Lung (tissue), 12 donors: ENCODE measurements around the gene FNDC10. TPM values are rescaled to one million over a fixed set of nuclear protein-coding genes. Genes with fewer than 3 reads are reported as not detected.

ENCODE experiments used
- ATAC-seq: fragments of 200-7000 bp; cut with Tn5 transposase; one replicate; pipeline ENCODE4 v1.9.1; 2020; ENCODE audit warnings: moderate number of reproducible peaks; ENCODE audit not compliant: insufficient read depth, low FRiP score
- DNase-seq, 3 donors: peaks; one replicate each; pipeline ENCODE4 v3.0.0-alpha.2; 2013 to 2017
- H3K27ac ChIP-seq, 2 donors: one replicate each; pipeline ENCODE4 v1.5.1; 2013; ENCODE audit warnings: mild to moderate bottlenecking in 2 of 2, moderate library complexity in 2 of 2, control low read depth in 1 of 2, inconsistent platforms in 1 of 2, low read depth in 1 of 2, low read length in 1 of 2
- H3K27me3 ChIP-seq, 3 donors: one replicate each; pipeline ENCODE4 v1.5.1; 2013; ENCODE audit warnings: low read length in 2 of 3; ENCODE audit not compliant: control insufficient read depth in 3 of 3, insufficient read depth in 3 of 3
- H3K36me3 ChIP-seq, 4 donors: one replicate each; pipeline ENCODE4 v1.5.1; 2013; ENCODE audit warnings: low read length in 4 of 4, mild to moderate bottlenecking in 1 of 4, moderate library complexity in 1 of 4; ENCODE audit not compliant: control insufficient read depth in 4 of 4, insufficient read depth in 4 of 4
- H3K4me1 ChIP-seq, 5 donors: one replicate each; pipeline ENCODE4 v1.5.1; 2013; ENCODE audit warnings: low read length in 5 of 5, mild to moderate bottlenecking in 2 of 5, moderate library complexity in 1 of 5; ENCODE audit not compliant: control insufficient read depth in 5 of 5, insufficient read depth in 5 of 5
- H3K4me3 ChIP-seq: one replicate; pipeline ENCODE4 v1.5.1; 2013; ENCODE audit warnings: mild to moderate bottlenecking, control low read depth, moderate library complexity
- H3K9ac ChIP-seq, 2 donors: one replicate each; pipeline ENCODE4 v1.5.1; 2013; ENCODE audit warnings: low read length in 2 of 2, control low read depth in 1 of 2; ENCODE audit not compliant: insufficient read depth in 1 of 2
- H3K9me3 ChIP-seq, 4 donors: one replicate each; pipeline ENCODE4 v1.5.1; 2013; ENCODE audit warnings: low read length in 3 of 4, mild to moderate bottlenecking in 1 of 4, moderate library complexity in 1 of 4; ENCODE audit not compliant: control insufficient read depth in 4 of 4, insufficient read depth in 3 of 4
- WGBS, 2 donors: extraction: QIAGEN DNeasy Blood & Tissue Kit; methylation state at CpG; one replicate each; pipeline ENCODE4 v1.1.7; 2013; 5-methylcytosine and 5-hydroxymethylcytosine counted together
- polyA plus RNA-seq, 2 donors: library from polyadenylated mRNA; stranded (reverse); fragments of 200-250 nt; gene quantifications; one replicate each; pipeline ENCODE4 v1.2.1, GENCODE V29; 2013
- total RNA-seq, 2 donors: library from RNA; depleted of rRNA in 1 of 2; stranded (reverse); fragments of >200 nt in 1 of 2; gene quantifications; one replicate each; pipeline ENCODE4 v1.2.1, GENCODE V29; 2014 to 2021
- TF ChIP-seq, protein P1 (sequence below): IDR thresholded peaks from 2 replicates; pipeline ENCODE4 v1.5.1; 2012; ENCODE audit warnings: mild to moderate bottlenecking; ENCODE audit errors: control extremely low read depth, extremely low read depth
- donor health status: control.
- donor health status: control.
- donor health status: Bipolar disorder and iron deficiency.
- donor health status: healthy.
- donor health status: DM: yes; HTN: yes; CAD: no.

Gene FNDC10
- total and polyA plus RNA-seq, 4 donors, result 0.40 to 12.8 (median 6.6) TPM

DNA sequence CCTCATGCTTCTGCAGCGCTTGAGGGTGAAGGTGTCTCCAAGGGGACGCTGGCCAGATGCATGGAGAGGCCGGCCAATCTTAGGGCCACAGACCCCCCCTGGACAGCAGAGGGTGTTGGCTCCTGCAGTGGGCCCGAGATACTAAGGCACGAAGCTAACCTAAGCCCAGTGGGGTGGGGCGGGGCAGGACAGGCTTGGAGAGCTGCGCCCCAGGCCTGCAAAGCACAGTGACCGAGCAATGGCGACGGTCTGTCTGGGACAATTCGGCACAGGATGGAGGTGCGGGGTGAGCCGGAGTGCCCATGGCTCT lies 1.3 kb downstream of the FNDC10 start:
- no peak for ATAC-seq
- peaks cover 14 to 42% (median 28%) of the 10 kb centered on the region in 3 donors for H3K27me3 ChIP-seq

DNA sequence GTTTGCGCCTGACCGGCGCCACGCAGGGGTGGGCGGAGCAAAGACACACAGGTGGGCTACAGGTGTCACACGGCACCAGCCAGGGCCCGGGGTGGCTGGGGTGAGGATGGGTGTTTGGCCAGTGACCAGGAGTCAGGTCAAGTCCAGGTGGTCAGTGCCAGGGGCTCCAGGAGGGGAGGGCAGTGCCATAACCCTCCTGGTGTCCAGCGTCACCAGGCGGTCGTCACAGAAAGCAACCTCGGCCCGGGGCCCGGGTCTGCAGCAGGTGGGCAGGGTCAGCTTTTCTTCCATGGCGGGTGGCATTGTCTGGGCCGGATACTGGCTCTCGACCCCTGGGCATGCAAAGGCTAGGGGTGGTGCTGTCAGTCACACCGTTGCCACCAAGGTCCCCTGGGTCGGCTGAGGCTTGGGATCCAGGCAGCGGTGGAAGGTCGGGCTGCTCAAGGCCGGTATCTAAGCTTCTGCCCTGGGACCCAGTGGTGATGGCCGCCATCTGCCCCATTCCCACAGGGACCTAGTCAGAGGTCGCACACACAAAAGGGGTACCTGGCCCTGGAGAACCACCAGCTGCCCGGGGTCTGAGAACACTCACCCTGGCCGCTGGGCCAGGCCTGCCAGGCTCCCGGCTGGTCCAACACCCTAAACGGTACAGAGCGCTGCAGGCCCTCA lies 1.8 kb downstream of the FNDC10 start:
- H3K4me1 ChIP-seq, result peaks cover 0 to 22% (median 0%) of the 10 kb centered on the region in 5 donors
- DNase-seq, result no peak
- 86 to 95% methylated on average over 28 of the region's 28 CpGs for WGBS, 2 donors
- TF ChIP-seq, protein P1, sequence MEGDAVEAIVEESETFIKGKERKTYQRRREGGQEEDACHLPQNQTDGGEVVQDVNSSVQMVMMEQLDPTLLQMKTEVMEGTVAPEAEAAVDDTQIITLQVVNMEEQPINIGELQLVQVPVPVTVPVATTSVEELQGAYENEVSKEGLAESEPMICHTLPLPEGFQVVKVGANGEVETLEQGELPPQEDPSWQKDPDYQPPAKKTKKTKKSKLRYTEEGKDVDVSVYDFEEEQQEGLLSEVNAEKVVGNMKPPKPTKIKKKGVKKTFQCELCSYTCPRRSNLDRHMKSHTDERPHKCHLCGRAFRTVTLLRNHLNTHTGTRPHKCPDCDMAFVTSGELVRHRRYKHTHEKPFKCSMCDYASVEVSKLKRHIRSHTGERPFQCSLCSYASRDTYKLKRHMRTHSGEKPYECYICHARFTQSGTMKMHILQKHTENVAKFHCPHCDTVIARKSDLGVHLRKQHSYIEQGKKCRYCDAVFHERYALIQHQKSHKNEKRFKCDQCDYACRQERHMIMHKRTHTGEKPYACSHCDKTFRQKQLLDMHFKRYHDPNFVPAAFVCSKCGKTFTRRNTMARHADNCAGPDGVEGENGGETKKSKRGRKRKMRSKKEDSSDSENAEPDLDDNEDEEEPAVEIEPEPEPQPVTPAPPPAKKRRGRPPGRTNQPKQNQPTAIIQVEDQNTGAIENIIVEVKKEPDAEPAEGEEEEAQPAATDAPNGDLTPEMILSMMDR, result no peak
- no peak for ATAC-seq
- no peak overlapping the region for H3K27ac ChIP-seq
- peaks cover 14 to 42% (median 28%) of the 10 kb centered on the region in 3 donors for H3K27me3 ChIP-seq
- H3K36me3 ChIP-seq, result no peaks in the 10 kb centered on the region
- H3K9ac ChIP-seq, result no peak overlapping the region
- H3K4me3 ChIP-seq, result no peak overlapping the region
- no peaks in the 10 kb centered on the region for H3K9me3 ChIP-seq

More for the DNA sequence above, 1.3 kb downstream of the FNDC10 start:
- no peak for DNase-seq
- no peak overlapping the region for H3K27ac ChIP-seq
- peaks cover 0 to 22% (median 0%) of the 10 kb centered on the region in 5 donors for H3K4me1 ChIP-seq
- 82 to 88% methylated on average over 13 of the region's 13 CpGs for WGBS, 2 donors
- H3K9me3 ChIP-seq, result no peaks in the 10 kb centered on the region
- H3K9ac ChIP-seq, result no peak overlapping the region
- TF ChIP-seq, protein P1, result no peak
- H3K36me3 ChIP-seq, result no peaks in the 10 kb centered on the region
- H3K4me3 ChIP-seq, result no peak overlapping the region

DNA sequence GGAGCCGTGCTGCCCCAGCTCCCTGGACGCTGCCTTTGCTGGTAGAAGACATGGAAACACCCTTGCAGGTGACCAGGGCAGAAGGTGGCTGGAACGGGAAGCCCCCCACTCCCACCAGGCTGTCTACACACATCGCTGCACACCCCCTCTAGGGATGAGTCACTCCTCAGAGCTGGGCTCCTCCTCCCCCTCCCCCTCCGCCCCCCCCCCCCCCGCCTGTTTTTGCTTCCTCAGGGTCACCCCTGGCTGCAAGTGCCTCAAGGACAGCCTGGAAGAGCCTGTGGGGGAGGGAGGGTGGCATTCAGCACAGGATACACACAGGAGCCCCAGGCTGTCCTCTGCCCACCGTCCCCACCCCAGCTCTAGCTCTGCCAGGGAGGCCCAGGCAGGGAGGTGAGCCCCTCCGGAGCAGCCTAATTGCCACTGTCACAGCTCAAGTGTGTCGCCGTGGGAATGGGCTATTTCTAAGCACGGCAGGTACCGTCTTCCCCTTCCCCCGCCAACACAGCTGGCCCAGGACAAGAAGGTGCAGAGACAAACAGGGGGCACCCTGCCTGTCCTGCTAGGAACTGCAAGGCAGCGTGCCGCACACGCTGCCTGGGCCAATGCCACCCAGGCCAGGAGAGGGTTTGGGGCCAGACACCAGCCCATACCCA lies 2.5 kb downstream of the FNDC10 start:
- TF ChIP-seq, protein P1, result no peak
- no peaks in the 10 kb centered on the region for H3K9me3 ChIP-seq
- no peak overlapping the region for H3K27ac ChIP-seq
- no peaks in the 10 kb centered on the region for H3K36me3 ChIP-seq
- WGBS, 2 donors, result 25 to 28% methylated on average over 13 to 14 of the region's 16 CpGs
- H3K4me1 ChIP-seq, result peaks cover 0 to 22% (median 0%) of the 10 kb centered on the region in 5 donors
- H3K9ac ChIP-seq, result no peak overlapping the region
- H3K4me3 ChIP-seq, result no peak overlapping the region
- peaks cover 14 to 42% (median 28%) of the 10 kb centered on the region in 3 donors for H3K27me3 ChIP-seq
- ATAC-seq (no peak), DNase-seq (no peak)
